SW480 (cell line): Measurements from ENCODE around the gene DCXR.

Experiments
- DNase-seq: peaks from one replicate; pipeline ENCODE4 v3.0.0-alpha.2; 2016; ENCODE audit warnings: low spot score

Gene DCXR

DNA sequence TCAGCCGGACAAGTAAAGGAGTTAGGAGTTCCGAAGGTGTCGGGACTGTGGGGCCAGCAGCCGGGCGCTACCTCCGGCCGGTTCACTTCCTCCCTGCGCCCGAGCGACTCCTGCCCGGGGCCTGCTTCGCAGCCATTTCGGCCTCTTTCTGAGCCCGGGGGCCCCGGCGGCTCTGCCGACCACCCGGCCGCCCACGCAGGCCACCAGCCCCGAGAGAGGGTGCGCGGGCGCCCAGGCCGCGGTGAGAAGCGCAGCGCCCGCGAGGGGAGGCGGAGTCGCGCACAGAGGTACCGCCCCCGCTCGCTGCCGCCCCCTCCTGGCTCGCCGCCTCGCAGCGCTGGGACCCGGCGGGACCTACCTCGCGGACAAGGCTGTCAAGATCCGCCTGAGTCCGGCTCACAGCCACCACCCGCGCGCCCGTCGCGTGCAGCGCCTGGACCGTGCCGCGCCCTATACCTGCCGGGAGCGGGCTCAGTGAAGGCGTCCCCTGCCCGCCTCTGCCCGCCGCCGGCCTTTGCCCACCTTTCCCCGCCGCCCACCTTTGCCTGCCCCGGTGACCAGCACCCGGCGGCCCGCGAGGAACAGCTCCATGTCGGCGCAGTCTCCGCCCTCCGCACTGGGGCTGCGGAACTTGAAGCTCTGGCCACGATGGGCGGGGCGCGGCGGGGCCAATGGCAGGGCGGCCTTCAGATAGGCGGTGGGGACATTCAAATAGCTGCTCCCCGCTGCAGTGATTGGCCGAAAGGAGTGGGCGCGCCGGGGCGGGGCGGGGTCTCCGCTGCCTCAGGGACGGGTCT, at the start of gene DCXR:
TSS of gene DCXR (minus strand) at position 606 of the 797 bp plus-strand sequence. CDS start at position 591, 15 bp downstream.
- DNase-seq: peak; percentile 95

DNA sequence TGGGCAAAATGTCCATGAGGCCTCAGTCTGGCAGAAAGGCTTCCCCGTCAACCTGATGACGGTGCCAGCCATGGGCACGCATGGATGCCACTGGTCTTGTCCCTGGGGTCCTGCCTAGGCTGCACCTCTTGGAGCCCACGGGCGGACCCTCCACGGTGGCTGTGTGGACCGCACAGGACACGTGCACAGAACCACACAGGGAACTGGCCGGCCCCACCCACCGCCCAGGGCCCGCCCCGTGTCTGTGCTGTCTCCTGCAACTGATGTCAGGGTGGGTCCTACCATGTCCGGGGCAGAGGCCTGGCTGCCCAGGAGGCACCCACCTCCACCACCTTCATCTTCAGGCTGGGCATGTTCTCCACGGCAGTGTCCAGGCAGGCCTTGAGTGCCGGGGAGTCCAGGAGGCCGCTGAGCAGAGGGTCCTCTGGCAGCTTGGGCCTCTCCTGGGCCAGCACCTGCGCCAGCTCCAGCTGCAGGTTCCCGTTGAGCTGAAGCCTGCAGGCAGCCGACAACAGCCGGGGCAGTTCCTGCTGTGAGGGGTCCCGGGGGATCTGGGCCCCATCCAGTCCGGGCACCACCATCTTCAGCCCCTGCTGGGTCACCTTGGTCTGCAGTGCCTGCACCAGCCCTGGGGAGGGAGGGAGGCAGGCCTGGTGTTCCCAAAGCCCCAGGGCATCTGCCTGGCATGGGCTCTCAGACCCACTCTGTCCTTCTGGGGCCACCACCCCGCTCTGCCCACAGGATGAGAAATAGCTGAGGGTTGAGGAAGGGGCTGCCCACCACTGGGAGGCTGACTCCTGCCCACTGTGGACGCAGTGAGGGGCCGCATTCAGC, 48.7 kb upstream of the DCXR start:
- no peak for DNase-seq

DNA sequence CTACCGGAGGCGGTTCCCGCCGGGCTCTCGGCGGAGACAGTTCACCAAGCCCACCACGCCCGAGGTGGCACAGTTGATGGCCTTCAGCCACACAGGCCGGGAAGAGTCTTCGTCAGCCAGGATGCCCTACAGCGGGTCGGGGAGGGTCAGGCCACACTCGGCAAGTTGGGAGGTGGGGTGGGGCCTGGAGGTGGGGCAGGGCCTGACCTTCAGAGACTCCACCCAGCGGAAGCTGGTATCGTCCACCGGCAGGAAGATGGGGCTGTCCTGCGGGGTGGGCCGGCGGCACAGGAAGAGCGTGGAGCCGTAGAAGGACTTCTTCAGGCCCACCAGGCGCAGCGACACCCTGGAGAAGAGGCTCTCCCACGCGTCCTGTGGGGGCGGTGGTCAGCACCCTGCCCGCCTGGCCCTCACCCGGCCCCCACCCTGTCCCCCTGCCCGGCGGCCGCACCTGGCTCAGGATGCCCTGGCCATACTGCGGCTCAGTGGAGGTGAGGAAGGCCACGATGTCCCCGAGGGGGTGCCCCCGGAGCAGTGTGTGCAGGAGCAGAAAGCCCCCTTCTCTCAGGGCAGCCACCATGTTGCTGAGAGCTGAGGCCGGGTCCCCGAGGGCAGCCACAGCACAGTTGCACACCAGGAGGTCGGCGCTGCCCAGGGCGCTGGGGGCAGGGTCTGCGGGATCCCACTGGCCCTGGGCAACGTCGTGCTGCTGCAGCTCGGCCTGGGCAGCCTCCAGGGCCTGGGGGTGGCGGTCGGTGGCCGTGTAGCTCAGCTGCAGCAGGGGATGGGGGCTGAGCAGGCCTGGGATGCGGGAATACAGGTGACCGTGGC, 47.7 kb upstream of the DCXR start:
- no peak for DNase-seq

DNA sequence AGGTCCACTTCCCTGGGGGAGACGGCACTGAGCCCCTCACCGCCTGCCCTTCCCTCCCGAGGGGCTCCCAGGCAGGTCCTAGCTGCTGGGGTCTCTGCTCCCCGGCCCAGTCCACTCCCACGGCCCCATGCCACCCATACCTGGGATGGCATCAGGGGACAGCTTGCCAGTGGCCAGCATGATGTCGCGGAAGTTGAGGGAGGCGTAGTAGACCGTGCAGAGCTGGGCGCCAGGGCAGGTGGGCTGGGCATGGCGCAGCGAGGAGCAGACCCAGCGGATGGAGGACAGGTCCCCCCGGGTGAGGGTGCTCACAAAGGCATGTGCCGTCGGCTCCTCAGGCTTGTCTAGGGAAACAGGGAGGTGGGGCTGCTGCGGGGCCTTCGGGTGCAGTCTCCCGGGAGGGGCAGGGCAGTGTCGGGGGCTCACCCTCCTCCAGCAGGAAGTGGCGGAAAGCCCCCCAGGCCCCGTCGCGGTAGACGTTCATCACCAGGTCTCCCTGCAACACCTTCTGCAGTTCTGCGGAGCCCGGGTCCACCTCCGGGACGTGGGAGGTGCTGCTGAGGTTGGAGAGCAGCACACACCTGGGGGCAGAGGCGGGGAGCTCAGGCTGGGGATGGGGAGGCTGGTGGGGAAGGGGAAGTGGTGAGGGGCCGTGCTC, 47.0 kb upstream of the DCXR start:
- no peak for DNase-seq

DNA sequence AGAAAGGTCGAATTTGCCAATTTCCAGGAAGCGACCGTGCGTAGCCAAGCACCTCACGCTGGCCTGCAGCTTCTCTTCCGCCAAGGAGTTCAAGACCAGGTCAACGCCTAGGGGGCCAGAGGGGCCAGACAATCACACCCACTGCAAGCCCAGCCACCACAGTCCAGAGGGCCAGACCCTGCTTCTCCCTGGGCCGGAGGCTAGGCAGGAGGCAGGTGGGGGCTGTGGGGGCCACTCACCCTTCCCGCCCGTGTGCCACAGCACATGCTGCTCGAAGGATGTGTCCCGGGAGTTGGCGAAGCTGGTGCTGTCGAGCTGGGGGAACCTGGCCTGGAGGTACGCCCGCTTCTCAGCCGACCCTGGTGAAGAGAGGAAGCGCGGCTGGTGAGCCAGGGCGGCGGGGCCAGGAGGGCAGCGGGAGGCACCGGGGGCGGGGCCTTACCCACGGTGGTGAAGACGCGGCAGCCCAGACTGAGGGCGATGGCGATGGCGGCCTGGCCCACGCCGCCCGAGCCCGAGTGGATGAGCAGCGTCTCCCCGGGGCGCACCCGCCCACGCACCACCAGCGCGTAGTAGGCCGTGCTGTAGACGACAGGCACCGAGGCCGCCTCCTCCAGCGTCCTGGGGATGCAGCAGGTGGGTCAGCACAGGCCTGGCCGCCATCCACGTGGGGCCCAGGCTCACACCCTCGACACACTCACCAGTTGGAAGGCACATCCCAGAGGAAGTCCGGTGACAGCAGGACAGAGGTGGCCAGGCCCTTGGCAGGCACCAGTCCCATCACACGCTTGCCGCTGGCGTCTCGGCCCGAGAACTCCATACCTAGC, 46.2 kb upstream of the DCXR start:
- no peak for DNase-seq

DNA sequence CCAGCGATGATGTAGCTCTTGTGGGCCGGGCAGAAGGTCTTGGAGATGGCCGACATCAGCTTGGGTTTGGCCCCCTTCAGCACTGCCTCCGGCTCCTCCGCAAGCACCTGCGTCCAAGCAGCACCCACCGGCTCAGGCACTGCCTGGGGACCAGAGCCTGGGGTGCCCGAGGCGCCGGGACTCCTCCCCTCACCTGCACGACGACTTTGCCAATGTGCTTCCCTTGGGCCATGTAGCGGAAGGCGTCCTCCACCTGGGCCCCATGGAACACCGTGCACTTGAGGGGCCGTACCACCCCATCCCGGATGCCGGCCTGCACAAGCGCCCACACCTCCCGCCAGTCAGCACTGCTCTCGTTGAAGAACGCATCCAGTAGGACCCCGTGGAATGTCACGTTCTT, 45.5 kb upstream of the DCXR start:
- no peak for DNase-seq

DNA sequence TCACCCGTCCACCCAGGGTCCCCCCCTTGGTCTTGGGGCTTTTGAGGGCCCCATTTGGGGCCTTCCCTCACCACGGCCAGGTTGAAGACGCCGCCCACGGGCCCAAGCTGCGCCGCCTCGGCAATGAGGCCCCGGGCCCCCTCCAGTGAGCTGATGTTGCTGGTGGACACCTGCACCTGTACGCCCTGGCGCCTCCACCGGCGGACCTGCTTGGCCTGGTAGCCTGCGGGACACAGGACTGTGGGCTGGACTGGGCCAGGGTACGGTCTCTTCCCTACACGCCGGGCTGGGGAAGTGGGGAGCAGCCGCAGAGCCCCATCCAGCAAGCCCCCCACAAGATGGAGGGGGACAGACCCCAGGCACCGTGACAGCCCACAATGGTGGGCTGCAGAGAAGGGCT, 45.0 kb upstream of the DCXR start:
- no peak for DNase-seq

DNA sequence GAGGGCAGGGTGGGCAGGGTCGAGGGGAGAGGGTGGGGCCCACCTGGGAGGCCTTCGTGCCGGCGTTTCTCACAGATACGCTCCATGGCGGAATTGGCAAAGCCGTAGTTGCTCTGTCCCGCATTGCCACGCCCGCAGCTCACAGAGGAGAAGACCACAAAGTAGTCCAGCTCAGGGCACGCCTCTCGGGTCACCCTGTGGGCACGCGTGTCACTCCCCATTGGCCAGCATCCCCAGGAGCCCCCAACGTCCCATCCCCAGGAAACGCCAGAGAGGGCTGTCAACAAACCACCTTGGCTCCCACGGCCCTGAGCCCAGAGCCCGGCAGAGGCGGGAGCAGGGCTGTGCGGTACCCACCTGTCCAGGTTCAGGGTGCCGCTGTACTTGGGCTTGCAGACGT, 44.5 kb upstream of the DCXR start:
- DNase-seq: no peak

DNA sequence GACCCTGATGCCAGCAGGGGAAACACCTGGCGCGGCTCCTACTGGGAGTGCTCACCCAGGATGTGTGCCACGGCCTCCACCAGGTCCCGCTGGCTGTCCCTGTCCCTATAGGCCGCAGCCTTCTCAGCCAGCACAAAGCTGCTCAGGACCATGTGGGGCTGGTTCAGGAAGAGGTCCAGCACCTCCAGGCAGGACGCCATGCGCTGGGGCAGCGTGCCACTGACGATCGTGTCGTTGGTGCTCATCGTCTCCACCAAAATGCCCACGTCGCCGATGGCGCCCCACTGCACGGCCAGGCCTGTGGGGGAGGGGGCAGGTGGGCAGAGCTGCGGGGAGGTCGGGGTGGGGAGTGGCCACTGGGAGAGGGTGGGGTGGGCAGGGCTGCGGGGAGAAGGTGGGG, 44.0 kb upstream of the DCXR start:
- no peak for DNase-seq

DNA sequence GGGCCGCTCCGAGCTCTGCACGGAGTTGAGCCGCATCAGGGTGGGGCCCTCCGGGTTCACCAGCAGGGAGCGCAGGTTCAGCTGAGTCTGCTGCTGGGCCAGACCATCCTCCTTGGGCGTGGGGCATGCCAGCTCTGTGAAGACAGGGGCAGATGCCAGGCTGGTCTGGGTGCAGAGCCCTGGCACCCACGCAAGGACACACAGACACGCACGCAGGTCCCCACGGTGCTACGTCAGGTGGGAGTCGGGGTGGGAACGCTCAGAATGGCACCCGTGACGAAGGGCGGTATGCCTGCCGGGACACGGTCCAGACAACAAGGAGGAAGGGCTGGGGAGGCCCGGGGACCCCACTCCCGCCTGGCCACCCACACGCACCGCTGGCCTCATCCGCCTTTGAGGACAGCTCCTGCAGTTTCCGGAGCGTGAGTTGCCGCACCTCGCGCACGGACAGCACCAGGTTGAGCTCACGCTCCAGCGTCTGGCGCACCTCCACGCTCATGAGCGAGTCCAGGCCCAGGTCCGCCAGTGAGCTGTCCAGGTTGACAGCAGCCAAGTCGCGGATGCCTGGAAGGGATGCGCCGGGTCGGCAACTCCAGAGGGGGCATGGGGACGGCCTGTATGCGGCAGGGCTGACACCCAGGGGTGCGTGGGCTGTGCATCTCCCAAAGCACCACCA, 43.4 kb upstream of the DCXR start:
- DNase-seq: no peak

DNA sequence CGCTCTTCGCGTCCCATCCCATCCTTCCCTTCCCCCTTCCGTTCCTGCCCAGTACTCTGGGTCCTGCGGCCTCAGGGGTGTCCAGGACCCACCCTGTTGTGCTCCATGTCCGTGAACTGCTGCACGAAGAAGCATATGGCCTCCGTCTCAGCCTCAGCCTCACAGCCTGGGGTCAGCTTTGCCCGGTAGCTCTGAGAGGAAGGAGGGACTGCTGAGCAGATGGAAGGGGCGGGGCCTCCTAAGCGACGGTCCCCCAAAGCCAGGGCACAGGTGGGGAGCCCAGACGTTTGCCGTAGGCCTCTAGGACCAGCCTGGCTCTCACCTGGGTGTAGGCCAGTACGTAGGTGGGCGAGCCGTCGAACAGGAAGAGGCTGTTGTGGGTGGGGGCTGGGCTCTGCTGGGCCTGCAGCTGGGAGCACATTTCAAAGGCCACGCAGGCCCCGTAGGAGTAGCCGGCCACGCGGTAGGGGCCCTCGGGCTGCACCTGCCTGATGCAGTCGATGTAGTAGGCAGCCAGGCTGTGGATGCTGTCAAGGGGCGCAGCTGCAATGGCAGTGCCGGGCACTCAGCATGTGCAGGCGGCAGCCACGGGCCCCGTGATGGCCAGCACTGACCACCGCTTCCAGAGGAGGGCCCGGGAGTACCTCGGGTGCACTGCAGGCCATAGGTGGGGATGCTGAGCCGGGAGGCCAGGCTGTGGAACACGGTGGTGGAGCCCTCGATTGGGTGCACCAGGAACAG, 42.7 kb upstream of the DCXR start:
- no peak for DNase-seq

DNA sequence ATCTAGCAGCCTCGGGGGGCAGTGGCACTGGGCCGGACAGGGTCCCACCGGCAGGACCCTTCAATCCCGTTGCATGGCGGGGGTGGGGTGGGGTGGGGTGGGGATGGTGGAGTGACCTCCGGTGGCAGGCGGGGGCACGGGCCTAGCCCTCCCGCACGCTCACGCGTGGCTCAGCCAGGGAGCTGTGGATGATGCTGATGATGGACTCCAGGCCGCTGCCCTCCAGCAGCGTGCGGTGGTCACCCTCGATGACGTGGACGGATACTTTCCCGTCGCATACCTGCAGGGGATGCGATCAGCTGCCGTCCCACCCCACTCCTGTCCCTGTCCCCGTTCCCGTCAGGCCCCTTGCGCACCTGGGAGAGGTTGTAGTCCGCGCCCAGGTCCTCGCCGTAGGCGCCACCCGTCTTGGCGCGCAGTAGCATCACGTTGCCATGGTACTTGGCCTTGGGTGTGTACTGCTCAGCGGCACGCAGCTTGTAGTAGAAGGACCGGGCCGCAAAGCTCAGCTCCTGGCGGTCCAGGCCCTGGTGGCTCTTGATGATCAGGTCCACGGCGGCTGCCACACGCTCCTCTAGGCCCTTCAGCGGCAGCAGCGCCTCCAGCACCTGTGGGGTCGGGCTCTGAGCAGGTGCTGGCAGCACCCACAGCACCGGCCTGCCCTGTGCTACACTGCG, 41.6 kb upstream of the DCXR start:
- no peak for DNase-seq

DNA sequence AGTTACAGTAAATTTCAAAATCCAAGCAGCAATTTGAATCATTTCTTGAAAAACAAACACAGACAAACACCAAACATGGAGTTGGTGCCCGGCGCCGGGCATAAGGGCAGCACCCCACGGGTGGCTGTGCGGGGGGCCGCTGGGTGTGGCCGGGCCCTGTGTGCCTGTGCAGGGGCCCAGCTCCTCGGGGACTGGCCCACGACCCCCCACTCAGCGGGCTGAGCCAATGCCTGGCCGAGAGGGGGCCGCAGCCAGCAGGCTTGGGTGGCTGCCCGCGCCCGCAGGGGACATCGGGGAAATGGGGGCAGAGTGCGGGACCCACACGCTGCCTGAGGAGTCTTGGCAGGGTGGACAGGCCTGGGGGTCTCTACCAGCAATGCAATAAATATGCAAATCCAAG, 40.9 kb upstream of the DCXR start:
- no peak for DNase-seq

DNA sequence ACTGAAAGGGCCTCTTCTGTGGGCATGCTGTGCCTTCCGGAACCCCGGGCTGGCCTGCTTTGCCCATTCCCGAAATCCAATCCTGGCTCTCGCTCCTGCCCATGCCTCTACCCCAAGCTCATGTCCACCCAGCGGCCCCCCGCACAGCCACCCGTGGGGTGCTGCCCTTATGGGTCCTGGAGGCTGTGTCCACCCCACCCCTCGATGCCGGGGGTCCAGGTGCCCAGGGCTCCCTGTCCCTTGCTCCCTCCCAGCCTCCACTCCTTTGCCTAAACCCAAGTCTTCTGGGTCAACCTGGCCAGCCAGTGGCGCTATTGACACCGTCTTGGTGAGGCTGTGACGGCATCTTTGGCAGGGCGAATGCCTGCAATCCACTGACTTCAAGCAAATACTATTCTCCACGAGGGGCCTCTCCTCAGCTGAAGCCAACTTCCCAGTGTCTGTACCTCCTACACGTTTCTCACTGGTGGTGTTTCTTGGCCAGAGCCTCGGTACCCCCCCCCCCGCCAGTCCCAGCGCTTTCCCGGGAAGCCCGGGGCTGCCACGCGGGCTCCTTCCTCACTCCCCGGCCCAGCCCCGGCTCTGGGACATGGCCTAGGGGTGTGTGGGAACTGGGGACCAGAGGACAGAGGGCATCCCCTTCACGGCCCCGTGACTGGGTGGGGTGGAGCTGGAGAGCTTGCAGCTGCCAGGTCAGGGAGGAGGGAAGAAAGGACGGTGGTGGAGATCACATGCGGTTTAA, 40.3 kb upstream of the DCXR start:
- DNase-seq: no peak

DNA sequence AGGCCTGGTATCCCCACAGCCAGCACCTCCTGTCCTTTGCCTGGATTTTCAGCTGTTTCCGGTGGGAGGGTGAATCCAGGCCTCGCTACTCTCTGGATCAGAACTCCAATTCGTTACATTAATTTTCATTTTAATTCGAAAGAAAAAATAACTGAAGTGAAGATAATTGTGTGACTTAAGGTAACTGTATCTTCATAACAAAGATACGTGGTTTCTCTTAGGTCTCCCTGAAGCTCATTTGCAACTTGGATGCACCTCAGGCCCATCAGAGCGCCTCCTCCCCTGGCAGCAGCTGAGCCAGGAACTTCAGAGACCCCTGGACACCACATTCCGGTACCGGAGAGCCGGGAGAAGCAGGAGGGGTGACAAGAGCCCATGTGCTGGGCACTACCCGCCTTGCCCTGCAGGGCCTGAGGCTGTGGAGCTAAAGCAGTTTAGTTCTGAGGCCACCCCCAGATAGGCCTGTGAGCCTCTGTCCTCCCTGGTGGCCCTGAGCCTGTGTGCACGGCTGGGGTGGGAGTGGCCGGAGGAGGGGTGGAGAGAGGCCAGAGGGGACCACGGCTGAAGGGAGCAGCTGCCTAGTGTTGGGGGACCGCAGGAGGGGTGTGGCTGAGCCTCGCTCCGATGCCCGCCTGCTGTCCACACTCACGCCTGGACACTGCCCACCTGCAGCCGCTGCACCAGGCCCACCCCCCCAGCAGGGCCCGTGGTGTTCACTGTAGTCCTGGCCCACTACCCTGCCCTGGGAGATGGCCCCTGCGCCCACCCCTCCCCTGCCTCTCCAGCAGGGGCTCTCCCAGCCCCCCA, 39.5 kb upstream of the DCXR start:
- DNase-seq: no peak

DNA sequence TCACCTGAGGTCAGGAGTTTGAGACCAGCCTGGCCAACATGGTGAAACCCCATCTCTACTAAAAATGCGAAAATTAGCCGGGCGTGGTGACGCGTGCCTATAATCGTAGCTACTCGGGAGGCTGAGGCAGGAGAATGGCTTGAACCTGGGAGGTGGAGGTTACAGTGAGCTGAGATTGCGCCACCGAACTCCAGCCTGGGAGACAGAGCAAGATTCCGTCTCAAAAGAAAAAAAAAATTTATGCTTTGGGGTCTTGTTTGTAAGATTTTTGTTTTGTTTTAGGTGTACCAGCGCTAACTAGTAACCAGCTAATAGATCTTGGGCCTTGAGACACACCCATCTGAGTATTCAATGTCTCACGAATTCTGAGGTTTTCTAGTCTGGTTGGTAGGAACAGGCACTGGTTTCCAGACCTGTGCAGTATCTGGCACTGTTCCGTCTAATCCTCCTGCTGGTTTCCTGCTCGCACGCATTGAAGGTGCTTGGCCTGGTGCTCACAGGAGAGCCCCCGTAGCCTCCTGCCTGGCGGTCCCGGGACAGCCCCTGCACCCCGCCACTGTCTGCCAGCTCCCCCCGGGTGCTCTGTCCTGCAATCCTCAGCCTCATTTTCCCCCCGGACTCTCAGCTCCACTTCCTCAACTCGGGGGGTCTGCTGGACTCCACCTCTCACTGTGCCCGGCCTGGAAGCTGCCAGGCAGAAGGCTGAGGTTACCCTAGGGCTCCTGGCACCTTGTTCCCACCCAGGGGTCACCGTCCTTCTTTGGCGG, 38.7 kb upstream of the DCXR start:
- DNase-seq: no peak

DNA sequence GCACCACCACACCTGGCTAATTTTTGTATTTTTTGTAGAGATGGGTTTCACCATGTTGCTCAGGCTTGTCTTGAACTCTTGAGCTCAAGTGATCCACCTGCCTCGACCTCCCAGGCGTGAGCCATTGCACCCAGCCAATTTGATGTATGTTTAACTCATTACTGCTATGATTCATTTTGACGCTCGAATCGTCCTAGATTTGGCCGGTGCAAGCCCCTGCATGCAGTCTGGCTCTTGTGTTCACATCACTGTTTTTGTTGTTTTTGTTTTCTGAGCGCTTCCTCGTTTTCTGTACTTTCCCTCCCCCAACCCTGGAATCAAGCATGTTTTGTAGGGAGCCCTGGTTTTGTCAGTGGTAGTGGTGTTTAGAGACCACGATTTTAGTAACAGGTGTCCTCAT, 35.9 kb upstream of the DCXR start:
- no peak for DNase-seq
